Measurements from ENCODE around the gene PYDC2. TPM values are rescaled to one million over a fixed set of nuclear protein-coding genes. Genes with fewer than 3 reads are reported as not detected.

The PYDC2 gene
- total RNA-seq, 1 donor from 2014 or later = not detected

DNA sequence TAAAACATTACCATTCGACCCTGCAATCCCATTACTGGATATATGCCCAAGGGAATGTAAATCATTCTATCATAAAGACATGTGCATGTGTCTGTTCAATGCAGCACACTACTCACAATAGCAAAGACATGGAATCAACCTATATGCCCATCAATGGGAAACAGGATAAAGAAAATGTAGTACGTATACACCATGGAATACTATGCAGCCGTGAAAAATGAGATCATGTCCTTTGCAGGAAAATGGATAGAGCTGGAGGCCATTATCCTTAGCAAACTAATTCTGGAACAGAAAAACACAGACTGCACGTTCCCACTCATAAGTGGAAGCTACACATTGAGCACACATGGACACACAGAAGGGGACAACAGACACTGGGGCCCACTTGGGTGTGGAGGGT is 20.4 kb upstream of the PYDC2 start:
- Mint-ChIP-seq H3K4me1 (ENCODE audit: unreplicated experiment) (no peaks in the 10 kb centered on the region), H3K9me3 (peaks cover 5% of the 10 kb centered on the region), H3K27ac (no peak overlapping the region), H3K36me3 (no peaks in the 10 kb centered on the region), H3K27me3 (peaks cover 7% of the 10 kb centered on the region), H3K4me3 (no peak overlapping the region)
- no peak for DNase-seq (ENCODE audit: extremely low spot score, unreplicated experiment)
- TF ChIP-seq, protein P1, sequence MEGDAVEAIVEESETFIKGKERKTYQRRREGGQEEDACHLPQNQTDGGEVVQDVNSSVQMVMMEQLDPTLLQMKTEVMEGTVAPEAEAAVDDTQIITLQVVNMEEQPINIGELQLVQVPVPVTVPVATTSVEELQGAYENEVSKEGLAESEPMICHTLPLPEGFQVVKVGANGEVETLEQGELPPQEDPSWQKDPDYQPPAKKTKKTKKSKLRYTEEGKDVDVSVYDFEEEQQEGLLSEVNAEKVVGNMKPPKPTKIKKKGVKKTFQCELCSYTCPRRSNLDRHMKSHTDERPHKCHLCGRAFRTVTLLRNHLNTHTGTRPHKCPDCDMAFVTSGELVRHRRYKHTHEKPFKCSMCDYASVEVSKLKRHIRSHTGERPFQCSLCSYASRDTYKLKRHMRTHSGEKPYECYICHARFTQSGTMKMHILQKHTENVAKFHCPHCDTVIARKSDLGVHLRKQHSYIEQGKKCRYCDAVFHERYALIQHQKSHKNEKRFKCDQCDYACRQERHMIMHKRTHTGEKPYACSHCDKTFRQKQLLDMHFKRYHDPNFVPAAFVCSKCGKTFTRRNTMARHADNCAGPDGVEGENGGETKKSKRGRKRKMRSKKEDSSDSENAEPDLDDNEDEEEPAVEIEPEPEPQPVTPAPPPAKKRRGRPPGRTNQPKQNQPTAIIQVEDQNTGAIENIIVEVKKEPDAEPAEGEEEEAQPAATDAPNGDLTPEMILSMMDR (conservative IDR thresholded peaks at IDR 0.05) = no peak

DNA sequence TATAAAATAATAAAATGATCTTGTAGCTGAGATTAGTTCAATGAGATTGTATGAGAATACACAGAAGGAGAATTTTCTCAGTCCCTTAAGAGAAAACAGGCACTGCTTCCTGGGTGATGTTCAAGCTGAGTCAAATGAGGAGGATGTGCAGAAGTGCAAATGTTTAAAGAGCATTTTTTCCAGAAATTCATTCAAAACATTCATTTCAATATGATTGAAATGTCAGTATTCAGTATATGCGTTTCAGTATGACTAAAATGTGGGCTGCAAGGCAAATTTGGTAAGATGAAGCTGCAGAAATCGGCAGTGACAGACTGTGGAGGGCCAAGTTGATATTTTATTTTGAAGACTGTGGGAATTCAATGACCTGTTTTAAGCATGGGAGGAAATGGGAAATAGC is 19.3 kb upstream of the PYDC2 start:
- TF ChIP-seq, protein P1 (conservative IDR thresholded peaks at IDR 0.05) = no peak
- Mint-ChIP-seq H3K4me3 (no peak overlapping the region), H3K4me1 (ENCODE audit: unreplicated experiment) (no peaks in the 10 kb centered on the region), H3K27ac (no peak overlapping the region), H3K27me3 (peaks cover 7% of the 10 kb centered on the region), H3K9me3 (peaks cover 5% of the 10 kb centered on the region), H3K36me3 (no peaks in the 10 kb centered on the region)
- DNase-seq (ENCODE audit: extremely low spot score, unreplicated experiment) = no peak

DNA sequence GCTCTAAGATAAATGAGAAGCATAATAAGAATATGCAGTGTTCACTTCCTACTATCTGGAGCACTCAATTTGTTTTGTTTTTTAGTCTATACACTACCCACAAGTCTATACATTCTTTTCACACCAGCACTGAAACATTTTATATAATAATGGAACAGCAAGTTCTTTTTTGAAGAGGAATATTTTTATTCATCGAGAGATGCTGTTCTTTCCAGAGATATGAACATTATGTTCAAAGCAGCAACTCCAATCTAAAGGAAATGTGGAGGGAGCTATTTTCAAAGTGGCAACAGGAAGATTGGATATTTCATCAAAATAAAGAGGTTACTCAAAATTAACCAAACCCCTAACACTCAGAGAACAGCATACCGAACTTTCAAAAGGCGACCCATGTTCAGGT is 16.4 kb upstream of the PYDC2 start:
- Mint-ChIP-seq H3K36me3 (no peaks in the 10 kb centered on the region), H3K9me3 (peaks cover 9% of the 10 kb centered on the region), H3K27ac (no peak overlapping the region), H3K4me3 (no peak overlapping the region), H3K4me1 (ENCODE audit: unreplicated experiment) (no peaks in the 10 kb centered on the region), H3K27me3 (peaks cover 7% of the 10 kb centered on the region)
- no peak for DNase-seq (ENCODE audit: extremely low spot score, unreplicated experiment)
- TF ChIP-seq, protein P1 (conservative IDR thresholded peaks at IDR 0.05) = no peak

DNA sequence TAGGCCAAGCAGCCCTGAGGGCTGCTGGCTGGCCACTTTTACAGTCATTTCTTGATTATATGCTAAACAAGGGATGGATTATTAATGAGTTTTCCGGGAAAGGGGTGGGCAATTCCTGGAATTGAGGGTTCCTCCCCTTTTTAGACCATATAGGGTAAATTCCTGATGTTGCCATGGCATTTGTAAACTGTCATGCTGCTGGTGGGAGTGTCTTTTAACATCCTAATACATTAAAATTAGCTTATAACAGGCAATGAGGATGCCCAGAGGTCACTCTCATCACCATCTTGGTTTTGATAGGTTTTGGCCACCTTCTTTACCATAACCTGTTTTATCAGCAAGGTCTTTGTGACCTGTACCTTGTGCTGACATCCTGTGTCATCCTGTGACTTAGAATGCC is 11.7 kb upstream of the PYDC2 start:
- DNase-seq (ENCODE audit: extremely low spot score, unreplicated experiment) = no peak
- H3K36me3 Mint-ChIP-seq = no peaks in the 10 kb centered on the region
- no peak overlapping the region for H3K4me3 Mint-ChIP-seq
- no peaks in the 10 kb centered on the region for H3K27me3 Mint-ChIP-seq
- no peak overlapping the region for H3K27ac Mint-ChIP-seq
- TF ChIP-seq, protein P1 (conservative IDR thresholded peaks at IDR 0.05) = no peak
- H3K4me1 Mint-ChIP-seq (ENCODE audit: unreplicated experiment) = no peaks in the 10 kb centered on the region
- H3K9me3 Mint-ChIP-seq = peaks cover 4% of the 10 kb centered on the region

DNA sequence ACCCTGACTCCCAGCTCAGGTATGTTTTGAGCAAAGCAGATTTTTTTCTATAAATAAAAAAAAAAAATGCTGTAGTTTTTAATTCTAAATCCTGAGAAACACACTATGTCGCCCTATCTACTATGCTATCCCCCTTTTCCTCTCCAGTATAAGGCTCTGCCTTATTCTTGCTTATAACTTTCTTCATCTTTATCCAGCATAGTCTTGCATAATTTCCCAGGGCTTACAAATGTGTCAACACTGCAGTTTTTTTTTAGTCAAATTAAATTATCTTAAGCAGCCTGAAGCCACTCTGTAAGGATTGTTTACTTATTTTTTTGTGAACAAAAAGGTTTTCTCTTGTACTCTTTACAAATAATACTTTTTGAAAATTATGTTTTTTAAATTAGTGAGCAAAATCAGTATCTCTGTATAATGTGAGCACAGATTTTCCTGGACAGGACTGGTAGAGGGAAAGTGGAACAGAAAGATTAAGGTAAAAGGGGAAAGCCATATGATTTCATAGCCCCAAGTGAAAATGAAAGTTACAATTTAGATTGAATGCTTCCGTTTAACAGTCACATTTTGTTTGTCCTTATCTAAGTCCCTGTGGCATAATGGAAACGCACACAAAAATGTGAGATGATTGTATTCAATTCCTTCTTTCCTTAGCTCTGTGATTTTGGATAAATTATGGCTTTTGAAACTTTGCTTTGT is 5.6 kb upstream of the PYDC2 start:
- Mint-ChIP-seq H3K4me3 (no peak overlapping the region), H3K27ac (no peak overlapping the region), H3K4me1 (ENCODE audit: unreplicated experiment) (no peaks in the 10 kb centered on the region), H3K27me3 (no peaks in the 10 kb centered on the region), H3K36me3 (no peaks in the 10 kb centered on the region), H3K9me3 (no peaks in the 10 kb centered on the region)
- DNase-seq (ENCODE audit: extremely low spot score, unreplicated experiment) = no peak
- TF ChIP-seq, protein P1 (conservative IDR thresholded peaks at IDR 0.05) = no peak

Data from type B pancreatic cell (in vitro differentiated cells).